Heart right ventricle (tissue), 16 donors: ENCODE results near the gene NFATC1. TPM values are rescaled to one million over a fixed set of nuclear protein-coding genes. Genes with fewer than 3 reads are reported as not detected.

Experiments
- ATAC-seq, 8 donors: fragments of 200-7000 bp; cut with Tn5 transposase; one replicate each; pipeline ENCODE4 v1.9.1; 2020; ENCODE audit warnings: mild to moderate bottlenecking in 8 of 8, moderate library complexity in 8 of 8, moderate number of reproducible peaks in 1 of 8
- DNase-seq, 2 donors: peaks; one replicate each; pipeline ENCODE4 v3.0.0-alpha.2; 2020
- H3K27ac ChIP-seq, 10 donors: fragments of 200-600 bp; sonication (generic) in 2 of 10; one replicate each; pipeline versions ENCODE4 v1.5.0 to v1.8.0; 2020 to 2022; ENCODE audit warnings: mild to moderate bottlenecking in 3 of 10
- H3K27me3 ChIP-seq, 7 donors: fragments of 200-600 bp; one replicate each; pipeline ENCODE4 v1.8.0; 2021 to 2022; ENCODE audit warnings: mild to moderate bottlenecking in 2 of 7
- H3K36me3 ChIP-seq, 9 donors: fragments of 200-600 bp; sonication (generic) in 1 of 9; one replicate each; pipeline versions ENCODE4 v1.5.0 to v1.8.0; 2020 to 2022; ENCODE audit warnings: mild to moderate bottlenecking in 2 of 9
- H3K4me1 ChIP-seq, 9 donors: fragments of 200-600 bp; sonication (generic) in 1 of 9; one replicate each; pipeline versions ENCODE4 v1.5.0 to v1.8.0; 2020 to 2022; ENCODE audit warnings: mild to moderate bottlenecking in 4 of 9
- H3K4me3 ChIP-seq, 10 donors: fragments of 200-600 bp; sonication (generic) in 2 of 10; one replicate each; pipeline versions ENCODE4 v1.5.0 to v1.8.0; 2020 to 2022; ENCODE audit warnings: mild to moderate bottlenecking in 7 of 10, moderate library complexity in 2 of 10
- H3K9me3 ChIP-seq, 11 donors: fragments of 200-600 bp in 10 of 11; sonication (generic) in 2 of 11; one replicate each; pipeline versions ENCODE4 v1.5.0 to v1.8.0; 2013 to 2022; ENCODE audit warnings: mild to moderate bottlenecking in 2 of 11, control low read depth in 1 of 11, moderate library complexity in 1 of 11
- WGBS, 2 donors: extraction: QIAGEN DNeasy Blood & Tissue Kit; methylation state at CpG; one replicate each; pipeline ENCODE4 v1.1.7; 2013; ENCODE audit warnings: inconsistent platforms in 1 of 2; 5-methylcytosine and 5-hydroxymethylcytosine counted together
- intact Hi-C, 10 donors: fragments of 100-400 bp; cut with DNase I; formaldehyde crosslinking; loops; one replicate each; pipeline versions ENCODE4 v1.11.1 to v1.14.2; 2022
- polyA plus RNA-seq, 2 donors: library from polyadenylated mRNA; stranded (reverse); fragments of 200-250 nt; gene quantifications; one replicate each; pipeline ENCODE4 v1.2.3, GENCODE V29; 2013
- total RNA-seq, 10 donors: library from RNA; stranded (reverse); fragmentation: NEBNext Ultra II Directional in 3 of 10; extraction: Animal tissue kit (Norgen Biotek cat#: 25700) in 3 of 10; gene quantifications; one replicate each; pipeline versions ENCODE4 v1.2.1 to v1.2.4, GENCODE V29; 2021 to 2023
- TF ChIP-seq, protein P1 (sequence below), 9 donors: fragments of 200-600 bp; sonication (generic) in 2 of 9; IDR thresholded peaks; one replicate each; pipeline versions ENCODE4 v1.5.0 to v1.8.0; 2021 to 2022; ENCODE audit warnings: antibody characterized with exemption in 9 of 9, mild to moderate bottlenecking in 5 of 9, moderate library complexity in 1 of 9
- donor health status: Arrhythmogenic right ventricular cardiomyopathy.
- donor health status: ischemic (EF 13 %, LVEDD 7.1; RV severe dilation, severe dysfunction).
- donor health status: healthy with polysubstance abuse.
- donor health status: DM: no; HTN: yes; CAD: no.
- donor health status: DM: no; HTN: no; CAD: no.
- donor health status: ischemic (EF 25% LVEDD 6.9; RV normal size, moderate dysfunction).
- donor health status: ischemic (EF 25% LVEDD 5.7; RV mildly dilated, moderate dysfunction).
- donor health status: healthy.
- donor health status: DM: yes; HTN: yes; CAD: no.
- donor health status: Ischemic cardiomyopathy.
- donor health status: ischemic (EF 35%, LVEDD 5.7; RV mildly dilated, moderate dysfunction).
- donor health status: nonischemic (EF 11% LVEDD 7.7; RV severe dilation, severe dysfunction).
- donor health status: DM: yes; HTN: yes; CAD: no.
- donor health status: PGD.
- donor health status: ischemic (EF 29% LVEDD 5.4; RV normal size, mild dysfunction).
- donor health status: nonischemic (EF 23%, LVEDD 6.1; RV moderate dilation, normal function).

NFATC1 gene
- total and polyA plus RNA-seq, 12 donors, result 6.3 to 23.8 (median 18.6) TPM

DNA sequence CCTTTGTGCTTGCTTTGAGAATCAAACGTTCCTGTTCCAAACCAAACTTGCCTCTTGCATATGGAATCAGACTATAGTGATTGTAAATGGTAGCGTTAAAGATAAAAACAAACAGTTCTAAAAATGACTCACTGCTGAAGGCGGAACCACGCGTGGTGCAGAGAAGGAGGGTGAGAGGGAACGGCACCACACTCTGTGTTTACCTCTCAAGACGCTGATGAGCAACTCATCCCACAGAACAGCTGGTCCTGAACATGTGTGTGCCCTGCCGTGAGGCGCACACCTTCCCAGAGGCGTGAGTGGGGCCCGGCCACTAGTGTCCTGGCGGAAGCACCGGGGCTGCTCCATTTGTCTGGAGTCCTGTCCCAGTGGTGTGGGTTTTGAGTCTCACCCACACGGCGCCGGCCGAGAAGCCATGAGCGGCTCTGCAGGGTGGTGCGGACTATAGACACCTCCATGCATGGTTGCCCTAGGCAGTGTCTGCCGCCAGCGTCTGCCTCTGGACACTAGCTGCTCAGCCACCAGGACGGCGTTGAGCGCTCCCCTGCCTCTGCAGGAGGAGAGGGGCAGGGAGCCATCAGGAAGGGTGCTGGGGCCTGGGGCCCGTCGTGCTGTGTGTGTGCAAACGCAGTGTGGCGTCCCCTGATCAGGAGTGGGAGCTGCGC, 52.1 kb downstream of the NFATC1 start:
- TF ChIP-seq, protein P1, sequence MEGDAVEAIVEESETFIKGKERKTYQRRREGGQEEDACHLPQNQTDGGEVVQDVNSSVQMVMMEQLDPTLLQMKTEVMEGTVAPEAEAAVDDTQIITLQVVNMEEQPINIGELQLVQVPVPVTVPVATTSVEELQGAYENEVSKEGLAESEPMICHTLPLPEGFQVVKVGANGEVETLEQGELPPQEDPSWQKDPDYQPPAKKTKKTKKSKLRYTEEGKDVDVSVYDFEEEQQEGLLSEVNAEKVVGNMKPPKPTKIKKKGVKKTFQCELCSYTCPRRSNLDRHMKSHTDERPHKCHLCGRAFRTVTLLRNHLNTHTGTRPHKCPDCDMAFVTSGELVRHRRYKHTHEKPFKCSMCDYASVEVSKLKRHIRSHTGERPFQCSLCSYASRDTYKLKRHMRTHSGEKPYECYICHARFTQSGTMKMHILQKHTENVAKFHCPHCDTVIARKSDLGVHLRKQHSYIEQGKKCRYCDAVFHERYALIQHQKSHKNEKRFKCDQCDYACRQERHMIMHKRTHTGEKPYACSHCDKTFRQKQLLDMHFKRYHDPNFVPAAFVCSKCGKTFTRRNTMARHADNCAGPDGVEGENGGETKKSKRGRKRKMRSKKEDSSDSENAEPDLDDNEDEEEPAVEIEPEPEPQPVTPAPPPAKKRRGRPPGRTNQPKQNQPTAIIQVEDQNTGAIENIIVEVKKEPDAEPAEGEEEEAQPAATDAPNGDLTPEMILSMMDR (IDR thresholded peaks at IDR 0.05), result no peak
- Histone ChIP-seq H3K27me3 (no peaks in the 10 kb centered on the region), H3K4me1 (peaks cover 3 to 19% (median 6%) of the 10 kb centered on the region in 9 donors), H3K36me3 (peaks cover 0 to 60% (median 11%) of the 10 kb centered on the region in 9 donors), H3K27ac (no peak overlapping the region), H3K9me3 (no peaks in the 10 kb centered on the region), H3K4me3 (no peak overlapping the region)
- peak in 1 of 8 donors; percentile 5 for ATAC-seq
- no peak for DNase-seq
- WGBS, 2 donors, result 95% methylated on average over 29 of the region's 29 CpGs
- intact Hi-C loops, result loop anchor here in 1 of 10 donors (5.0 kb wide), 1 partner anchor 41 kb away; no protein-coding TSS in a partner anchor

DNA sequence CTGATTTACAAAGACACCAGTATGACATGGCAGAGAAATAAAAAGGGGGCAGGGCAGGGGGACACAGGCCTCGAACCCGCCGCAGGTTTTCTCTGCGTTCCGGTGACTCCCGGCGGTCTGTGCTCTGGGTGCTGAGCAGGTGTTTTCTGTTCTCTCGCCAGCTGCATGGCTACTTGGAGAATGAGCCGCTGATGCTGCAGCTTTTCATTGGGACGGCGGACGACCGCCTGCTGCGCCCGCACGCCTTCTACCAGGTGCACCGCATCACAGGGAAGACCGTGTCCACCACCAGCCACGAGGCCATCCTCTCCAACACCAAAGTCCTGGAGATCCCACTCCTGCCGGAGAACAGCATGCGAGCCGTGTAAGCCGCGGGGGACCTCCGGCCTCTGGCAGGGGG, 52.9 kb downstream of the NFATC1 start:
- no peak for ATAC-seq

DNA sequence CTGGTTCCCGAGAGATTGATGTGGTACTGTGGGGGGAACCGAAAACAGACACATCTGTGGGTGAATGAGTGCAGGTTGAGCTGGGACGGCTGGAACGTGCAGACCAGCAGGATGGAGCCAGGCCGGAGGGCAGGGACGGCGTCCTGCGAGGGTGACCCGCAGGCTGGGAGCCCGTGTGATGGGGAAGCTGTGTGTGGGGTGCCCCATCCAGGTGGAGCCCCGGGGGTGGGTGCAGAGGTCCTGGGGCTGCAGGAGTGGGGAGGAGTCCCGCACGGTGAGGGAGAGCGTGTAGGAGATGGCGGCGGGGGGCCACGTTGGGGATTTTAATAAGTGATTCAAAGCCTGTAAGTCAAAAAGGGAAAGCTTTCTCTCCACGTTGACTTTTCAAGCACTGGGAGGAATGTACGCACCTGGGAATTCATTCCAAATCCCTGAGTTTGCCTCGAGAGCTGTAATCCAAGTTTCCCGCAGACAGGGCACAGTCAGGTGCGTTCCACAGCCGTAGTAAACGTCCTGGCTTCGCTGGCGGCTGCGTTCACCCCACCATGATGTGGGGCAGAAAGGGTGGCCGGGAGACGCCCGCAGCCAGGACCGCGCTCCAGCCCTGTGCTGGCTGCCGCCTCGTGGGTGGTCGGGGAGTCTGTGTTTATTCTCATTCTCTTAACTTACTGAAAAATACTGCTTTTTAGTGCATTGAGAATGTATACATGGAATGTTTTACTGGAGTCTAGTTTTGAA, 54.0 kb downstream of the NFATC1 start:
- ATAC-seq (no peak), DNase-seq (no peak)
- Histone ChIP-seq H3K27me3 (no peaks in the 10 kb centered on the region), H3K4me1 (peaks cover 2 to 30% (median 17%) of the 10 kb centered on the region in 9 donors), H3K36me3 (peaks cover 0 to 69% (median 11%) of the 10 kb centered on the region in 9 donors), H3K4me3 (no peak overlapping the region), H3K9me3 (no peaks in the 10 kb centered on the region), H3K27ac (no peak overlapping the region)
- 94 to 96% methylated on average over 35 of the region's 35 CpGs for WGBS, 2 donors
- intact Hi-C loops, result loop anchor here in 2 of 10 donors (5.0 kb wide), 1 partner anchor 42 kb away; no protein-coding TSS in a partner anchor
- TF ChIP-seq, protein P1 (IDR thresholded peaks at IDR 0.05), result no peak

More for the DNA sequence above, 52.9 kb downstream of the NFATC1 start:
- no peak overlapping the region for H3K4me3 ChIP-seq
- no peaks in the 10 kb centered on the region for H3K9me3 ChIP-seq
- no peak for DNase-seq
- H3K4me1 ChIP-seq, result peaks cover 0 to 22% (median 8%) of the 10 kb centered on the region in 9 donors
- no peaks in the 10 kb centered on the region for H3K27me3 ChIP-seq
- H3K36me3 ChIP-seq, result peaks cover 0 to 68% (median 11%) of the 10 kb centered on the region in 9 donors
- intact Hi-C loops, result loop anchor here in 1 of 10 donors (5.0 kb wide), 1 partner anchor 41 kb away; no protein-coding TSS in a partner anchor
- 91 to 94% methylated on average over 25 of the region's 25 CpGs for WGBS, 2 donors
- TF ChIP-seq, protein P1 (IDR thresholded peaks at IDR 0.05), result no peak
- no peak overlapping the region for H3K27ac ChIP-seq

DNA sequence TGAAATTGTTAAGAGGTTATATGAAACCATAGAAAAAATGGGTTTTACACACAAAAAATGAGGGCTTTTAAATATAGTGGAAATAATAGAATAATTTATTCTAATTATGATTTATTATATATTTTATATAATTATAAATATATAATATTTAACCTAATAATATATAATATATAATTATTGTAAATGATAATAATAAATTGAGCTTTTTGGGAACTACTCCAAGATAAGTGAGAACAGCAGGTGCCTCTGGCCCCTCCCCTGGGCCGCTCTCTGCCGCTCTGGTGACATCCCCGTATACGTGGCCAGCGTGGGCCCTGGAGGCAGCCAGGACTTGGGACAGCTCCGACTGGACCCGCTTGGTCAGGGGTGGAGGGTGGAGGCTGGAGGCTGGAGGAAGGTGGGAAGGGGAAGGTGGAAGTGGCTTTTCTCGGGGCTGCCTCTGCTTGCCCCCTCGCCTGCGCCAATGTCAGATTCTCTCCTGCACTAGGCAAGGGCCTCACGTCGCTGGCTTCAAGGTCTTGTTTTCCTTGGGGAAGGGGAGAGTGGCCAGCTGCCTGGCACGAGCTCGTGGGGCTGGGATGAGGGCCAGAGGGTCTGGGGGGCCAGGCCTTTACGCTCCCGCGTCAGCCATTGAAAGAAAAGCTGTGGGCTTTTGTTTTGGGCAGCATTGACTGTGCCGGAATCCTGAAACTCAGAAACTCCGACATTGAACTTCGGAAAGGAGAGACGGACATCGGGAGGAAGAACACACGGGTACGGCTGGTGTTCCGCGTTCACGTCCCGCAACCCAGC, 54.8 kb downstream of the NFATC1 start:
- H3K4me1 ChIP-seq, result peaks cover 2 to 25% (median 17%) of the 10 kb centered on the region in 9 donors
- 92 to 94% methylated on average over 28 of the region's 28 CpGs for WGBS, 2 donors
- intact Hi-C loops, result loop anchor here in 1 of 10 donors (5.0 kb wide), 1 partner anchor 43 kb away; no protein-coding TSS in a partner anchor
- no peak for DNase-seq
- TF ChIP-seq, protein P1 (IDR thresholded peaks at IDR 0.05), result no peak
- H3K27me3 ChIP-seq, result no peaks in the 10 kb centered on the region
- H3K27ac ChIP-seq, result no peak overlapping the region
- H3K36me3 ChIP-seq, result peaks cover 0 to 76% (median 11%) of the 10 kb centered on the region in 9 donors
- no peaks in the 10 kb centered on the region for H3K9me3 ChIP-seq
- no peak for ATAC-seq
- no peak overlapping the region for H3K4me3 ChIP-seq
